WERI-Rb-1 (cell line): ENCODE data around the gene RAD51B.

Experiments
- DNase-seq: peaks from one replicate; pipeline ENCODE4 v3.0.0-alpha.2; 2020
- H3K27ac ChIP-seq: fragments of 250-450 bp; sonication (Bioruptor Pico); 2 replicates; pipeline ENCODE4 v1.5.1; 2020; ENCODE audit warnings: mild to moderate bottlenecking, moderate library complexity
- H3K27me3 ChIP-seq: fragments of 250-450 bp; sonication (Bioruptor Pico); 2 replicates; pipeline ENCODE4 v1.5.1; 2021; ENCODE audit warnings: mild to moderate bottlenecking, low read depth, moderate library complexity; ENCODE audit not compliant: insufficient read depth, severe bottlenecking
- H3K36me3 ChIP-seq: fragments of 250-450 bp; sonication (Bioruptor Pico); 2 replicates; pipeline ENCODE4 v1.5.1; 2020; ENCODE audit warnings: mild to moderate bottlenecking, moderate library complexity
- H3K4me3 ChIP-seq: 2 replicates; pipeline ENCODE4 v1.5.1; 2011; ENCODE audit warnings: low read depth, mild to moderate bottlenecking, control low read depth, low read length
- H3K9me3 ChIP-seq: fragments of 250-450 bp; sonication (Bioruptor Pico); 2 replicates; pipeline ENCODE4 v1.5.1; 2021; ENCODE audit warnings: mild to moderate bottlenecking, moderate library complexity; ENCODE audit not compliant: severe bottlenecking
- TF ChIP-seq, protein P1 (sequence below): IDR thresholded peaks from 2 replicates; pipeline ENCODE4 v1.5.1; 2011; ENCODE audit warnings: low read depth, mild to moderate bottlenecking, control low read depth, inconsistent platforms, low read length

Gene RAD51B

GRCh38 chr14:68655021-68655831 is 835.6 kb downstream of the RAD51B start:
- Histone ChIP-seq H3K36me3 (no peaks in the 10 kb centered on the region), H3K4me3 (no peak overlapping the region), H3K27me3 (no peaks in the 10 kb centered on the region), H3K9me3 (no peaks in the 10 kb centered on the region), H3K27ac (no peak overlapping the region)
- no peak for DNase-seq
- TF ChIP-seq, protein P1, sequence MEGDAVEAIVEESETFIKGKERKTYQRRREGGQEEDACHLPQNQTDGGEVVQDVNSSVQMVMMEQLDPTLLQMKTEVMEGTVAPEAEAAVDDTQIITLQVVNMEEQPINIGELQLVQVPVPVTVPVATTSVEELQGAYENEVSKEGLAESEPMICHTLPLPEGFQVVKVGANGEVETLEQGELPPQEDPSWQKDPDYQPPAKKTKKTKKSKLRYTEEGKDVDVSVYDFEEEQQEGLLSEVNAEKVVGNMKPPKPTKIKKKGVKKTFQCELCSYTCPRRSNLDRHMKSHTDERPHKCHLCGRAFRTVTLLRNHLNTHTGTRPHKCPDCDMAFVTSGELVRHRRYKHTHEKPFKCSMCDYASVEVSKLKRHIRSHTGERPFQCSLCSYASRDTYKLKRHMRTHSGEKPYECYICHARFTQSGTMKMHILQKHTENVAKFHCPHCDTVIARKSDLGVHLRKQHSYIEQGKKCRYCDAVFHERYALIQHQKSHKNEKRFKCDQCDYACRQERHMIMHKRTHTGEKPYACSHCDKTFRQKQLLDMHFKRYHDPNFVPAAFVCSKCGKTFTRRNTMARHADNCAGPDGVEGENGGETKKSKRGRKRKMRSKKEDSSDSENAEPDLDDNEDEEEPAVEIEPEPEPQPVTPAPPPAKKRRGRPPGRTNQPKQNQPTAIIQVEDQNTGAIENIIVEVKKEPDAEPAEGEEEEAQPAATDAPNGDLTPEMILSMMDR = no peak

- TF ChIP-seq, protein P1 = peak; percentile 68
- H3K36me3 ChIP-seq = no peaks in the 10 kb centered on the region
- DNase-seq = peak; percentile 47
- H3K4me3 ChIP-seq = no peak overlapping the region
- no peaks in the 10 kb centered on the region for H3K27me3 ChIP-seq
- no peaks in the 10 kb centered on the region for H3K9me3 ChIP-seq
- no peak overlapping the region for H3K27ac ChIP-seq
Measured at GRCh38 chr14:68655911-68656316, 836.3 kb downstream of the RAD51B start.

DNA sequence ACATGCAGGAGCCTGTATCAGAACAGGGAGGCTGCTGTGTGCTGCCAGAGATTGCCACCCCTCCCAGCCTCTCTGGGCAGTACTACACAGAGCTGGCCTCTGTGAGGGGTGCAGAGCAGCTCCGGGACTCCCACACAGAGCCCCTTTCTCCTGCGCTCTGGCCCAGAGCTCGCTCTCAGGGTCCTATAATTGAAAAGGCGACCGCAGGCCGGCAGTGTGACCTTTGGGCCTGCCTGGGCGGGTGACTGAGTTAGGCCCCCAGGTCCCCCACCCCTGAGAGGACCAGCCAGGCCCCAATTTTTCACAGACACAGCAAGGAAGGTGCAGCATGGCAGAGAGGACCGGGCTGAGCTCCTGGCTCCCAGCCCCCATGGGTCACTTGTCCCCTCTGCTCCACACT is 836.9 kb downstream of the RAD51B start:
- H3K27me3 ChIP-seq = no peaks in the 10 kb centered on the region
- no peak overlapping the region for H3K4me3 ChIP-seq
- H3K9me3 ChIP-seq = no peaks in the 10 kb centered on the region
- no peak overlapping the region for H3K27ac ChIP-seq
- no peaks in the 10 kb centered on the region for H3K36me3 ChIP-seq
- TF ChIP-seq, protein P1 = no peak
- DNase-seq = no peak

GRCh38 chr14:68657300-68658028 is 837.9 kb downstream of the RAD51B start:
- no peaks in the 10 kb centered on the region for H3K9me3 ChIP-seq
- H3K36me3 ChIP-seq = no peaks in the 10 kb centered on the region
- no peaks in the 10 kb centered on the region for H3K27me3 ChIP-seq
- no peak overlapping the region for H3K27ac ChIP-seq
- TF ChIP-seq, protein P1 = no peak
- no peak for DNase-seq
- H3K4me3 ChIP-seq = no peak overlapping the region

- H3K27me3 ChIP-seq = no peaks in the 10 kb centered on the region
- H3K9me3 ChIP-seq = no peaks in the 10 kb centered on the region
- TF ChIP-seq, protein P1 = no peak
- no peak overlapping the region for H3K27ac ChIP-seq
- H3K36me3 ChIP-seq = no peaks in the 10 kb centered on the region
- no peak overlapping the region for H3K4me3 ChIP-seq
- no peak for DNase-seq
Measured at GRCh38 chr14:68658029-68658509, 838.5 kb downstream of the RAD51B start.
